ENCODE data around the gene GNAQ.

- no peak for TF ChIP-seq TAF1 (conservative IDR thresholded peaks at IDR 0.05)
- TF ChIP-seq, protein P1, sequence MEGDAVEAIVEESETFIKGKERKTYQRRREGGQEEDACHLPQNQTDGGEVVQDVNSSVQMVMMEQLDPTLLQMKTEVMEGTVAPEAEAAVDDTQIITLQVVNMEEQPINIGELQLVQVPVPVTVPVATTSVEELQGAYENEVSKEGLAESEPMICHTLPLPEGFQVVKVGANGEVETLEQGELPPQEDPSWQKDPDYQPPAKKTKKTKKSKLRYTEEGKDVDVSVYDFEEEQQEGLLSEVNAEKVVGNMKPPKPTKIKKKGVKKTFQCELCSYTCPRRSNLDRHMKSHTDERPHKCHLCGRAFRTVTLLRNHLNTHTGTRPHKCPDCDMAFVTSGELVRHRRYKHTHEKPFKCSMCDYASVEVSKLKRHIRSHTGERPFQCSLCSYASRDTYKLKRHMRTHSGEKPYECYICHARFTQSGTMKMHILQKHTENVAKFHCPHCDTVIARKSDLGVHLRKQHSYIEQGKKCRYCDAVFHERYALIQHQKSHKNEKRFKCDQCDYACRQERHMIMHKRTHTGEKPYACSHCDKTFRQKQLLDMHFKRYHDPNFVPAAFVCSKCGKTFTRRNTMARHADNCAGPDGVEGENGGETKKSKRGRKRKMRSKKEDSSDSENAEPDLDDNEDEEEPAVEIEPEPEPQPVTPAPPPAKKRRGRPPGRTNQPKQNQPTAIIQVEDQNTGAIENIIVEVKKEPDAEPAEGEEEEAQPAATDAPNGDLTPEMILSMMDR (IDR thresholded peaks at IDR 0.05; ENCODE audit: low read depth, low read length, missing input control) = no peak
These were observed 353.6 kb downstream of the GNAQ start for GRCh38 chr9:77677957-77678535.
